B cell (primary cell): ENCODE data around the gene PRAC2. TPM values are rescaled to one million over a fixed set of nuclear protein-coding genes. Genes with fewer than 3 reads are reported as not detected.

Experiments
- ATAC-seq: fragments of 200-7000 bp; cut with Tn5 transposase; one replicate; pipeline ENCODE4 v1.10.0; 2021; ENCODE audit warnings: low read depth, mild to moderate bottlenecking, moderate number of reproducible peaks, moderate library complexity
- CTCF ChIA-PET: fragments of 350-600 bp; sonication (Branson Sonifier 250); formaldehyde crosslinking; loops from one replicate; lab custom pipeline; 2021; ENCODE audit warnings: antibody characterized with exemption, inconsistent platforms; lab: Charles Lee
- POLR2A ChIA-PET: fragments of 350-600 bp; sonication (Branson Sonifier 250); formaldehyde crosslinking; loops from one replicate; lab custom pipeline; 2021; ENCODE audit warnings: antibody characterized with exemption; lab: Charles Lee
- DNase-seq: peaks from one replicate; pipeline ENCODE4 v3.0.0; 2013
- H2AFZ ChIP-seq: 2 replicates; pipeline ENCODE4 v1.6.1; 2012; ENCODE audit warnings: mild to moderate bottlenecking, low read depth, low read length; ENCODE audit not compliant: insufficient read depth, poor library complexity, severe bottlenecking
- H3K27ac ChIP-seq, 2 donors: 1 replicate in 1 of 2; 2 replicates in 1 of 2; pipeline ENCODE4 v1.5.1; 2012 to 2013; ENCODE audit warnings: low read length in 2 of 2, mild to moderate bottlenecking in 2 of 2, moderate library complexity in 1 of 2
- H3K27me3 ChIP-seq, 4 experiments: fragments of 200-600 bp in 1 of 4; sonication (generic) in 1 of 4; replicated peaks in 1 of 4; 1 replicate in 2 of 4; 2 replicates in 2 of 4; pipeline versions ENCODE4 v1.6.1 to v1.7.0; 2013 to 2016; ENCODE audit warnings: low read length in 3 of 4, mild to moderate bottlenecking in 2 of 4, mixed read lengths in 1 of 4, moderate library complexity in 1 of 4; ENCODE audit not compliant: insufficient read depth in 4 of 4, control insufficient read depth in 3 of 4; ENCODE audit errors: control extremely low read depth in 1 of 4
- H3K36me3 ChIP-seq, 2 experiments: replicated peaks in 1 of 2; 1 replicate in 1 of 2; 2 replicates in 1 of 2; pipeline versions ENCODE4 v1.6.1 to v1.7.1; 2013; ENCODE audit warnings: low read length in 1 of 2; ENCODE audit not compliant: insufficient read depth in 2 of 2, control insufficient read depth in 1 of 2; ENCODE audit errors: control extremely low read depth in 1 of 2, extremely low read depth in 1 of 2
- H3K4me1 ChIP-seq, 2 donors: fragments of 200-600 bp in 1 of 2; sonication (generic) in 1 of 2; 1 replicate in 1 of 2; 2 replicates in 1 of 2; pipeline versions ENCODE4 v1.5.1 to v1.6.1; 2013 to 2017; ENCODE audit warnings: low read length in 2 of 2; ENCODE audit not compliant: control insufficient read depth in 2 of 2, insufficient read depth in 2 of 2
- H3K4me2 ChIP-seq: replicated peaks from 2 replicates; pipeline ENCODE3; 2012; ENCODE audit warnings: mild to moderate bottlenecking, low read depth, low read length; ENCODE audit not compliant: poor library complexity, severe bottlenecking
- H3K4me3 ChIP-seq, 5 experiments: fragments of 200-600 bp in 1 of 5; sonication (generic) in 1 of 5; 1 replicate in 3 of 5; 2 replicates in 2 of 5; pipeline versions ENCODE4 v1.5.1 to v1.7.0; 2011 to 2016; ENCODE audit warnings: low read length in 4 of 5, mild to moderate bottlenecking in 4 of 5, low read depth in 2 of 5, control low read depth in 1 of 5, moderate library complexity in 1 of 5; ENCODE audit not compliant: insufficient read depth in 1 of 5; ENCODE audit errors: control extremely low read depth in 1 of 5, extremely low read depth in 1 of 5
- H3K79me2 ChIP-seq: fragments of 200-600 bp; sonication (generic); one replicate; pipeline ENCODE4 v1.6.0; 2016; ENCODE audit warnings: low read length; ENCODE audit not compliant: control insufficient read depth, insufficient read depth
- H3K9ac ChIP-seq: fragments of 200-600 bp; sonication (generic); 2 replicates; pipeline ENCODE4 v1.6.1; 2017; ENCODE audit warnings: mild to moderate bottlenecking, low read length, moderate library complexity
- H3K9me3 ChIP-seq, 3 donors: one replicate each; pipeline versions ENCODE4 v1.6.1 to v1.7.1; 2013; ENCODE audit warnings: low read length in 2 of 3; ENCODE audit not compliant: control insufficient read depth in 2 of 3, insufficient read depth in 1 of 3; ENCODE audit errors: control extremely low read depth in 1 of 3
- H4K20me1 ChIP-seq: 2 replicates; pipeline ENCODE4 v1.6.0; 2012; ENCODE audit warnings: mild to moderate bottlenecking, low read length; ENCODE audit not compliant: insufficient read depth, control insufficient read depth, poor library complexity, severe bottlenecking
- H3K27ac Mint-ChIP-seq: one replicate; pipeline ENCODE4 v1.8.0; 2021; ENCODE audit warnings: mixed read lengths
- H3K27me3 Mint-ChIP-seq: one replicate; pipeline ENCODE4 v1.8.0; 2021; ENCODE audit warnings: mixed read lengths
- H3K4me1 Mint-ChIP-seq: one replicate; pipeline ENCODE4 v1.8.0; 2021; ENCODE audit warnings: mixed read lengths
- H3K4me3 Mint-ChIP-seq: one replicate; pipeline ENCODE4 v1.8.0; 2021; ENCODE audit warnings: mixed read lengths
- H3K9me3 Mint-ChIP-seq: one replicate; pipeline ENCODE4 v1.8.0; 2022; ENCODE audit warnings: mixed read lengths; ENCODE audit not compliant: insufficient read depth
- EZH2 ChIP-seq: IDR thresholded peaks from 2 replicates; pipeline ENCODE4 v1.6.1; 2012; ENCODE audit warnings: borderline replicate concordance, low read depth, mild to moderate bottlenecking, moderate library complexity, low read length; ENCODE audit not compliant: insufficient read depth, poor library complexity, severe bottlenecking
- WGBS: methylation state at CpG from one replicate; pipeline ENCODE4 v1.1.5; 2013; ENCODE audit warnings: missing lambda C conversion rate; ENCODE audit not compliant: insufficient coverage; 5-methylcytosine and 5-hydroxymethylcytosine counted together
- intact Hi-C: fragments of 100-400 bp; cut with micrococcal nuclease; formaldehyde crosslinking; loops from one replicate; pipeline ENCODE4 v1.10.0; 2022
- polyA plus RNA-seq: library from polyadenylated mRNA; depleted of rRNA; stranded (reverse); fragments of >200 nt; gene quantifications from 2 replicates; pipeline ENCODE4 v1.2.3, GENCODE V29; 2012
- total RNA-seq, 2 donors: library from RNA; stranded (reverse); fragments of 120-200 nt in 1 of 2; gene quantifications; 1 replicate in 1 of 2; 2 replicates in 1 of 2; pipeline versions ENCODE4 v1.2.3 to v1.2.4, GENCODE V29; 2013 to 2022
- TF ChIP-seq, protein P1 (sequence below): fragments of 200-600 bp; IDR thresholded peaks from one replicate; pipeline ENCODE4 v1.8.0; 2022; ENCODE audit warnings: antibody characterized with exemption, mild to moderate bottlenecking

The PRAC2 gene
- total and polyA plus RNA-seq, 2 donors (not counting 1 experiment from before 2014, with no cell fraction given) = not detected

DNA sequence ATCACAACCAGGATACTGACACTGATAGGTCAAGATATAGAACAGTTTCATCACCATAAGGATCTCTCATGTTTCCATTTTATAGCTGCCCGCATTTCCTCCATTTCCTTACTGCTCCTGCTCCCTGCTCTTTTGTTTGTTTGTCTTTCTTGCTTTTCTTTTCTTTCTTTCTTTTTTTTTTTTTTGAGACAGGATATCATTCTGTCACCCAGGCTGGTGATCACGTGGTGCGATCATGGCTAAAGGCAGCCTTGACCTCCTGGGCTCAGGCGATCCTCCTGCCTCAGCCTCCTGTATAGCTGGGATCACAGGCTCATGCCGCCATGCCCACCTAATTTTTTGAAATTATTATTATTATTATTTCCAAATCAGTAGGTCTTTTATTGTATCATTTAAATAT, 32.3 kb upstream of the PRAC2 start:
- Histone ChIP-seq H3K4me3 (no peak overlapping the region), H4K20me1 (no peaks in the 10 kb centered on the region), H3K36me3 (no peaks in the 10 kb centered on the region), H3K9me3 (peaks cover 0 to 7% (median 5%) of the 10 kb centered on the region in 3 donors), H3K27me3 (peaks cover 0 to 9% (median 4%) of the 10 kb centered on the region in 4 experiments), H2AFZ (no peak overlapping the region), H3K27ac (no peak overlapping the region), H3K4me1 (no peaks in the 10 kb centered on the region), H3K9ac (no peak overlapping the region), H3K4me2 (no peak overlapping the region), H3K79me2 (no peaks in the 10 kb centered on the region)
- no peaks in the 10 kb centered on the region for H3K4me1 Mint-ChIP-seq
- H3K9me3 Mint-ChIP-seq = peaks cover 6% of the 10 kb centered on the region
- H3K27me3 Mint-ChIP-seq = peaks cover 21% of the 10 kb centered on the region
- H3K27ac Mint-ChIP-seq = no peak overlapping the region
- no peak for ATAC-seq
- H3K4me3 Mint-ChIP-seq = no peak overlapping the region
- no peak for TF ChIP-seq EZH2
- TF ChIP-seq, protein P1, sequence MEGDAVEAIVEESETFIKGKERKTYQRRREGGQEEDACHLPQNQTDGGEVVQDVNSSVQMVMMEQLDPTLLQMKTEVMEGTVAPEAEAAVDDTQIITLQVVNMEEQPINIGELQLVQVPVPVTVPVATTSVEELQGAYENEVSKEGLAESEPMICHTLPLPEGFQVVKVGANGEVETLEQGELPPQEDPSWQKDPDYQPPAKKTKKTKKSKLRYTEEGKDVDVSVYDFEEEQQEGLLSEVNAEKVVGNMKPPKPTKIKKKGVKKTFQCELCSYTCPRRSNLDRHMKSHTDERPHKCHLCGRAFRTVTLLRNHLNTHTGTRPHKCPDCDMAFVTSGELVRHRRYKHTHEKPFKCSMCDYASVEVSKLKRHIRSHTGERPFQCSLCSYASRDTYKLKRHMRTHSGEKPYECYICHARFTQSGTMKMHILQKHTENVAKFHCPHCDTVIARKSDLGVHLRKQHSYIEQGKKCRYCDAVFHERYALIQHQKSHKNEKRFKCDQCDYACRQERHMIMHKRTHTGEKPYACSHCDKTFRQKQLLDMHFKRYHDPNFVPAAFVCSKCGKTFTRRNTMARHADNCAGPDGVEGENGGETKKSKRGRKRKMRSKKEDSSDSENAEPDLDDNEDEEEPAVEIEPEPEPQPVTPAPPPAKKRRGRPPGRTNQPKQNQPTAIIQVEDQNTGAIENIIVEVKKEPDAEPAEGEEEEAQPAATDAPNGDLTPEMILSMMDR = no peak
- intact Hi-C loops = no loop called here
- ChIA-PET POLR2A (no interaction called here), CTCF (interaction anchor here (0.7 kb wide), 1 partner anchor 12 kb away, joined by 3 read pairs; no protein-coding TSS in a partner anchor)
- DNase-seq = no peak
- WGBS = 100% methylated on average over 1 of the region's 5 CpGs

DNA sequence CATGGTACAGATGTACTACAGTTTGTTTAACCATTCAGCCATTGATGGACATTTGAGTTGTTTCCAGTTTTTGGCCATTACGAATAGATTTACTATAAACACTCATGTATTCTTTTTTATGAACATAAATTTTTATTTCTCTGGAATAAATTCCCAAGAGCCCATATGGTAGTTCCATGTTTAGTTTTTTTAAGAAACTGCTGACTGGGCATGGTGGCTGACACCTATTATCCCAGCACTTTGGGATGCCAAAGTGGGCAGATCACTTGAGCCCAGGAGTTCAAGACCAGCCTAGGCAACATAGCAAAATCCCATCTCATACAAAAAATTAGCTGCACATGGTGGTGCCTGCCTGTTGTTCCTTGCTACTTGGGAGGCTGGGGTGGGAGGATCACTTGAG, 30.9 kb upstream of the PRAC2 start:
- CTCF ChIA-PET = no interaction called here
- no peak overlapping the region for H2AFZ ChIP-seq

More for the DNA sequence above, 30.9 kb upstream of the PRAC2 start:
- H3K4me1 ChIP-seq = no peaks in the 10 kb centered on the region
- H3K9ac ChIP-seq = no peak overlapping the region
- peaks cover 0 to 11% (median 6%) of the 10 kb centered on the region in 4 experiments for H3K27me3 ChIP-seq
- DNase-seq = no peak
- H3K36me3 ChIP-seq = no peaks in the 10 kb centered on the region
- H3K4me2 ChIP-seq = no peak overlapping the region
- no peak for ATAC-seq
- H3K9me3 Mint-ChIP-seq = peaks cover 6% of the 10 kb centered on the region
- H3K79me2 ChIP-seq = no peaks in the 10 kb centered on the region
- peaks cover 29% of the 10 kb centered on the region for H3K27me3 Mint-ChIP-seq
- no peaks in the 10 kb centered on the region for H3K4me1 Mint-ChIP-seq
- no CpG with 5 or more reads among the region's 1 CpG for WGBS
- POLR2A ChIA-PET = no interaction called here
- no peak overlapping the region for H3K27ac ChIP-seq
- H3K4me3 Mint-ChIP-seq = no peak overlapping the region
- no peak overlapping the region for H3K27ac Mint-ChIP-seq
- intact Hi-C loops = no loop called here
- no peak overlapping the region for H3K4me3 ChIP-seq
- no peak for TF ChIP-seq EZH2
- TF ChIP-seq, protein P1 = no peak
- no peaks in the 10 kb centered on the region for H4K20me1 ChIP-seq
- peaks cover 0 to 7% (median 5%) of the 10 kb centered on the region in 3 donors for H3K9me3 ChIP-seq
